Measurements from ENCODE around the gene SIGLEC9.

SIGLEC9 gene

DNA sequence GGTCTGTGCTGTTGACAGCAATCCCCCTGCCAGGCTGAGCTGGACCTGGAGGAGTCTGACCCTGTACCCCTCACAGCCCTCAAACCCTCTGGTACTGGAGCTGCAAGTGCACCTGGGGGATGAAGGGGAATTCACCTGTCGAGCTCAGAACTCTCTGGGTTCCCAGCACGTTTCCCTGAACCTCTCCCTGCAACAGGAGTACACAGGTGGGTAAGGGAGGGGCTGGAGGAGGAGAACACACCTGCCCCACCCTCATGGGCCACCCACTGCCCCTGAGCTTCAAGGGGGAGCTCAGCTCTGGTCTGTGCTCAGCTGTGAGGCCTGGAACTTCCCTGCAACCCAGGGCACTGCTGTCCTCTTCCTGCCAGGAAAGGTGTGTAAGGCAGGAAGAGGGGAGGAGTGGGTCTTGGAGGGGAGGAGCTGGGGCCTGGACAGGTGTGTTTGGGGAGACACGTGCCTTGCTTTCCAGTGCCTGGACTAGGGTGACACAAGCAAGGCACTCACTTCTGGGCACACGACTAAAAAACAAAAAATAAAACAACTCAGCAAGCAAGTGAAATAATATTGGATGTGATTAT is 21.3 kb downstream of the SIGLEC9 start:
- no peak overlapping the region for H3K4me3 ChIP-seq (ENCODE audit: low read depth, low read length)
- TF ChIP-seq, protein P1, sequence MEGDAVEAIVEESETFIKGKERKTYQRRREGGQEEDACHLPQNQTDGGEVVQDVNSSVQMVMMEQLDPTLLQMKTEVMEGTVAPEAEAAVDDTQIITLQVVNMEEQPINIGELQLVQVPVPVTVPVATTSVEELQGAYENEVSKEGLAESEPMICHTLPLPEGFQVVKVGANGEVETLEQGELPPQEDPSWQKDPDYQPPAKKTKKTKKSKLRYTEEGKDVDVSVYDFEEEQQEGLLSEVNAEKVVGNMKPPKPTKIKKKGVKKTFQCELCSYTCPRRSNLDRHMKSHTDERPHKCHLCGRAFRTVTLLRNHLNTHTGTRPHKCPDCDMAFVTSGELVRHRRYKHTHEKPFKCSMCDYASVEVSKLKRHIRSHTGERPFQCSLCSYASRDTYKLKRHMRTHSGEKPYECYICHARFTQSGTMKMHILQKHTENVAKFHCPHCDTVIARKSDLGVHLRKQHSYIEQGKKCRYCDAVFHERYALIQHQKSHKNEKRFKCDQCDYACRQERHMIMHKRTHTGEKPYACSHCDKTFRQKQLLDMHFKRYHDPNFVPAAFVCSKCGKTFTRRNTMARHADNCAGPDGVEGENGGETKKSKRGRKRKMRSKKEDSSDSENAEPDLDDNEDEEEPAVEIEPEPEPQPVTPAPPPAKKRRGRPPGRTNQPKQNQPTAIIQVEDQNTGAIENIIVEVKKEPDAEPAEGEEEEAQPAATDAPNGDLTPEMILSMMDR (IDR thresholded peaks at IDR 0.05; ENCODE audit: low read depth, low read length) = no peak

DNA sequence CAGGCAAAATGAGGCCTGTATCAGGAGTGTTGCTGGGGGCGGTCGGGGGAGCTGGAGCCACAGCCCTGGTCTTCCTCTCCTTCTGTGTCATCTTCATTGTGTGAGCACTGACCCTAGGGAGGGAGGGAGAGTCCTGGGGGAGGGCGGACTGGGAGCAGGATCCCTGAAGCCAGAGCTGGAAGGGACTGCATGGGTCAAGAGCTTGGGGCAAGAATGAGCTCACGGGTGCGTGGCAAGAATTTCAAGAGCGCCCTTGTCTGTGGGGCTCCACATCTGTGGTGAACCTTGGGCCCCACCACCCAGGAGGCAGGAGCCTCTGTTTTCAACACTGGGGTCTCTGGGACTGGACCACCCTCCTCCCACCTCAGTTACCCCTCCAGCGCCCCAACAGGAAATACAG is 22.0 kb downstream of the SIGLEC9 start:
- TF ChIP-seq, protein P1 (IDR thresholded peaks at IDR 0.05; ENCODE audit: low read depth, low read length) = no peak
- H3K4me3 ChIP-seq (ENCODE audit: low read depth, low read length) = no peak overlapping the region

DNA sequence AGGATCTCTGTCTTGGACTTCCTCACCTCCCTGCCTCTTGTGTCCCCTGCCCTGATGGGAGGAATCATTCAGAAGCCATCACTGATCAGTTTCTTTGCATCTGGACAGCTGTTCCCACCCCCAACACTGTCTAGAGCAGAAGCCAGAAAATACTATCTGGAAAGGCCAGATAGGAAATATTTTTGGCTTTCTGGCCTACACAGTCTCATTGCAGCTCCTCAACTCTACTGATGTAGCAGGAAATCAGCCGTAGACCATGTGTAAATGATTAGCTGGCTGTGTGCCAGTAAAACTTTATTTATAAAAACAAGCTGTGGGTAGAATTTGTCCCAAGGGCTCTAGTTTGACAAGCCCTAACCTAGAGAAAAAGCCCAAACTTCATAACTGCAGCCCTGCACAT is 23.0 kb downstream of the SIGLEC9 start:
- no peak overlapping the region for H3K4me3 ChIP-seq (ENCODE audit: low read depth, low read length)
- TF ChIP-seq, protein P1 (IDR thresholded peaks at IDR 0.05; ENCODE audit: low read depth, low read length) = no peak

DNA sequence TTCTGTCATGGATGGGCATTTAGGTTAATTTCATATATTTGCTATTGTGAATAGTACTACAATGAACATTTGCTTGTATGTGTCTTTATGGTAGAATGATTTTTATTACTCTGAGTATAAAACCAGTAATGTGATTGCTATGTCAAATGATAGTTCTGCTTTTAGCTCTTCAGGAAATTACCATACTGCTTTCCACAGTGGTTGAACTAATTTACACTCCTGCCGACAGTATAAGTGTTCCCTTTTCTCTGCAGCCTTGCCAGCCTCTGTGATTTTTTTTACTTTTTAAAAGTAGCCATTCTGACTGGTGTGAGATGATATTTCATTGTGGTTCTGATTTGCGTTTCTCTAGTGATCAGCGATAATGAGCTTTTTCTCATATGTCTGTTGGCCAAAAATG is 23.9 kb downstream of the SIGLEC9 start:
- no peak overlapping the region for H3K4me3 ChIP-seq (ENCODE audit: low read depth, low read length)
- TF ChIP-seq, protein P1 (IDR thresholded peaks at IDR 0.05; ENCODE audit: low read depth, low read length) = no peak

DNA sequence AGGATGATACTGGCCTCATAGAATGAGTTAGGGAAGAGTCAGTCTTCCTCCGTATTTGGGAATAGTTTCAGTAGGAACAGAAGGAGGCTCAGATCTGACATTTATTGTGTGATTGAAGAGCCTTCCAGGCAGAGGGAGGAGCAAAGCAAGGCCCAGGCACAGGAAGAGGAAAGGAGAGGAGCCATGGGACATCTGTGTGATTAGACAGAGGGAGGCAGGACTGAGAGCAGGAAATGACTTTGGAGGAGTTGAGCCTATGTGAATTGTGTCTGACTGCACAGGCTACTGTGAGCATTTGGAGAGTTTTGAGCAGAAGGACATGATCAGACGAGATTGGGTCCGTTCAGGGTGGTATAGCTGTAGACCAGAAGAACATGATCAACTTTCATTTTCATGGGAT is 25.9 kb downstream of the SIGLEC9 start:
- no peak overlapping the region for H3K4me3 ChIP-seq (ENCODE audit: low read depth, low read length)
- TF ChIP-seq, protein P1 (IDR thresholded peaks at IDR 0.05; ENCODE audit: low read depth, low read length) = no peak

DNA sequence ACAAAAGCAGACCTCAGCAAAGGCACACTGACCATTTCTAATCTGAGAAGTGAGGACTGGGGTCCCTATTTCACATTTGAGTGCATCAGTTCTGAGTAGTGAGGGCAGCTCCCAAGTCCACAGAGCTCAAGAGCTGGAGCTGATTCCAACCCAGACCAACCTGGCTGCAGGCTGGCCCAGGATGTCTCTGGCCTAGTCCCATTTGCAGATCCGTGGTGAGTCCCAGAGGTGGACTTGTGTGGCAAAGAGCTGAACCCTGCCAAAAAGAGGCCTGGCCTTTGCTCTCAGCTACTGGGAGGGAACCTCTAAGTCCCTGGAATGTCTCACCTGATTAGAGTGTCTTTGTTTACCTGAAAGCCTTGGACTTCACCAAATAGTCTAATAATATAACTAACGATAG is 32.0 kb downstream of the SIGLEC9 start:
- no peak overlapping the region for H3K4me3 ChIP-seq (ENCODE audit: low read depth, low read length)

DNA sequence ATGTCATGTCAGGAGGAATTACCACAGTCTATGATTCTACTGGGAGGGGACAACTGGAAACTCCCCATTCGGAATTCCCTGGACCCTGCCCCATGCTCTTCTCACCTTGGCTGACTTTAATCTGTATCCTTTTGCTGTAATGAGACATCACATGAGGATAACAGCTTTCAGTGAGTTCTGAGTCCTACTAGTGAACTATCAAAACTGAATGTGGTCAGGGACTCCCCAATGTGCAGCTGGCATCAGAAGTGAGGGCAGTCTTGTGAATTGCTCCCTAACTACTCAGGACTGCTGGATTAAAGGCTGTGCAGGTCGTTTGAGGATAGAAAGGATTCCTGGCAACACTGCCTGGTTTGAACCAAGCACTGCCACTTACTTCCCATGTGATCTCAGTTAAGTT is 32.6 kb downstream of the SIGLEC9 start:
- TF ChIP-seq, protein P1 (IDR thresholded peaks at IDR 0.05; ENCODE audit: low read depth, low read length) = no peak
- H3K4me3 ChIP-seq (ENCODE audit: low read depth, low read length) = no peak overlapping the region

More for the DNA sequence above, 32.0 kb downstream of the SIGLEC9 start:
- TF ChIP-seq, protein P1 (IDR thresholded peaks at IDR 0.05; ENCODE audit: low read depth, low read length) = no peak
